H1 (cell line): ENCODE data around the gene GID8. TPM values are rescaled to one million over a fixed set of nuclear protein-coding genes. Genes with fewer than 3 reads are reported as not detected.

Experiments used
- polyA plus RNA-seq, 7 experiments: library from polyadenylated mRNA; depleted of rRNA in 3 of 7; stranded (reverse) in 5 of 7; unstranded in 2 of 7; fragments of >200 nt in 5 of 7; fragments of 200-250 nt in 2 of 7; gene quantifications; 1 replicate in 5 of 7; 2 replicates in 1 of 7; 4 replicates in 1 of 7; pipeline versions ENCODE4 v1.2.1 to v1.2.3, GENCODE V29; 2011 to 2013; ENCODE audit warnings: missing spikeins in 2 of 7, mixed read lengths in 2 of 7
- total RNA-seq: library from RNA; stranded (reverse); fragmentation: NEBNext Ultra II Directional; extraction: Animal tissue kit (Norgen Biotek cat#: 25700); gene quantifications from 2 replicates; pipeline ENCODE4 v1.2.1, GENCODE V29; 2021
- TF ChIP-seq, protein P1 (sequence below): IDR thresholded peaks from 2 replicates; pipeline ENCODE4 v1.6.1; 2012; ENCODE audit warnings: low read length, inconsistent platforms

Gene GID8
- total and polyA plus RNA-seq, 2 of the 8 experiments (the other 6 are each of a cell fraction or from before 2014, with no cell fraction given), result 39.7 to 72.9 TPM

DNA sequence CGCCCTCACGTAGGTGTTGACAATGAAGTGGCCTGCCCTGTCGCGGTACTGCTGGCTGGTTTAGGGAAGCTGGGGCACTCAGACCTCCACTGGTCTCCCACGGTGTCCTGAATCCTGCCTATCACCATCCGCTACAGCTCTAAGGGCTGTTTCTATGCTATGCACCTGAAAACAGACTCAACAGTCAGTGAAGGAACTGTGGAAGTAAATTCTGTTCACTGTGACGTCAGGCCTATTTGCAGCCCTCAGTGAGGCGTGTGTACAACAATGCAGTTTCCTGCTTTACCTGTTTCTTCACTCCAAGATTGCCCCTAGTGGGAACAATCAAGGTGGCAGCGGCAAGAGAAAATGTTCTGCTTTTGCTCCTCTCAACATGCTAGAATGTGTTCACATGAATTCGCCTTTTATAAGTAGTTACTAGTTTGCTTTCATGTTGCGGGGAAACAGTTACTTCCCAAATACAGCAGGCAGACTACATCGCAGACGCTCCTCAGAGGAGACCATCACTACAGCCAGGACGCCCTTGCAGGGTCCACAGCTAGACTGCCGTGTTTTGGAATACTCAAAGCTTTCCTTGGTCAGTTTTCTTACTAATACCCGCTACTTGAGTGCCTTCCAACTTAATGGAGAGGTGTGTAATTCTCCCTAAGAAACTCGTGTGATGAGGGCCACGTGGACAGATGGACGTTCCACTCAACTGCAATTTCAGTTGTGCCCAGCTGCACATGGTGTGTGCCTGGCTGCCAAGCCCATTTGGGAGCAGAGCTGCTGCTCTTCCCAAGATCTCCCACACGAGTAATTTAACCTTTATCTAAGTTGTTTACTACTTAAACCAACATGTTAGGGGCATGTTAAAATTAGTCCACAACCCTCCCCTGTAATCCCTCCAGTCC lies 37.0 kb upstream of the GID8 start (continued):
- TF ChIP-seq, protein P1, sequence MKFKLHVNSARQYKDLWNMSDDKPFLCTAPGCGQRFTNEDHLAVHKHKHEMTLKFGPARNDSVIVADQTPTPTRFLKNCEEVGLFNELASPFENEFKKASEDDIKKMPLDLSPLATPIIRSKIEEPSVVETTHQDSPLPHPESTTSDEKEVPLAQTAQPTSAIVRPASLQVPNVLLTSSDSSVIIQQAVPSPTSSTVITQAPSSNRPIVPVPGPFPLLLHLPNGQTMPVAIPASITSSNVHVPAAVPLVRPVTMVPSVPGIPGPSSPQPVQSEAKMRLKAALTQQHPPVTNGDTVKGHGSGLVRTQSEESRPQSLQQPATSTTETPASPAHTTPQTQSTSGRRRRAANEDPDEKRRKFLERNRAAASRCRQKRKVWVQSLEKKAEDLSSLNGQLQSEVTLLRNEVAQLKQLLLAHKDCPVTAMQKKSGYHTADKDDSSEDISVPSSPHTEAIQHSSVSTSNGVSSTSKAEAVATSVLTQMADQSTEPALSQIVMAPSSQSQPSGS, result peak; percentile 42; the same call in 1 of the 2 replicates
